ENCODE measurements around the gene UBE2R2. TPM values are rescaled to one million over a fixed set of nuclear protein-coding genes. Genes with fewer than 3 reads are reported as not detected.

Gene UBE2R2
- polyA plus RNA-seq, 4 donors = 58.5 to 74.0 (median 64.9) TPM

- no peak for DNase-seq (ENCODE audit: low read depth in 4 of 4, low spot score in 3 of 4)
Measured at GRCh38 chr9:33880211-33881089, 63.5 kb downstream of the UBE2R2 start.

- no peak for DNase-seq (ENCODE audit: low read depth in 4 of 4, low spot score in 3 of 4)
Measured at GRCh38 chr9:33881635-33882034, 64.7 kb downstream of the UBE2R2 start.

GRCh38 chr9:33884856-33885701, 68.1 kb downstream of the UBE2R2 start:
- DNase-seq (ENCODE audit: low read depth in 4 of 4, low spot score in 3 of 4) = peak; percentile 22 to 33 (median 22)

- DNase-seq (ENCODE audit: low read depth in 4 of 4, low spot score in 3 of 4) = no peak
Measured at GRCh38 chr9:33885948-33886347, 69.0 kb downstream of the UBE2R2 start.

GRCh38 chr9:33893861-33894260, 76.9 kb downstream of the UBE2R2 start:
- DNase-seq (ENCODE audit: low read depth in 4 of 4, low spot score in 3 of 4) = no peak

GRCh38 chr9:33894316-33894715, 77.4 kb downstream of the UBE2R2 start:
- no peak for DNase-seq (ENCODE audit: low read depth in 4 of 4, low spot score in 3 of 4)

- no peak for DNase-seq (ENCODE audit: low read depth in 4 of 4, low spot score in 3 of 4)
Measured at GRCh38 chr9:33903157-33903780, 86.3 kb downstream of the UBE2R2 start.

- DNase-seq (ENCODE audit: low read depth in 4 of 4, low spot score in 3 of 4) = no peak
Measured at GRCh38 chr9:33905137-33905536, 88.2 kb downstream of the UBE2R2 start.

GRCh38 chr9:33906769-33907168, 89.8 kb downstream of the UBE2R2 start:
- DNase-seq (ENCODE audit: low read depth in 4 of 4, low spot score in 3 of 4) = no peak

- DNase-seq (ENCODE audit: low read depth in 4 of 4, low spot score in 3 of 4) = no peak
Measured at GRCh38 chr9:33907347-33907746, 90.4 kb downstream of the UBE2R2 start.

- DNase-seq (ENCODE audit: low read depth in 4 of 4, low spot score in 3 of 4) = no peak
Measured at GRCh38 chr9:33908114-33908513, 91.2 kb downstream of the UBE2R2 start.

- no peak for DNase-seq (ENCODE audit: low read depth in 4 of 4, low spot score in 3 of 4)
Measured at GRCh38 chr9:33908749-33909148, 91.8 kb downstream of the UBE2R2 start.

- no peak for DNase-seq (ENCODE audit: low read depth in 4 of 4, low spot score in 3 of 4)
Measured at GRCh38 chr9:33913541-33913940, 96.6 kb downstream of the UBE2R2 start.

- no peak for DNase-seq (ENCODE audit: low read depth in 4 of 4, low spot score in 3 of 4)
Measured at GRCh38 chr9:33914887-33915628, 98.1 kb downstream of the UBE2R2 start.

- no peak for DNase-seq (ENCODE audit: low read depth in 4 of 4, low spot score in 3 of 4)
Measured at GRCh38 chr9:33917036-33917435, 100.1 kb downstream of the UBE2R2 start.

GRCh38 chr9:33919276-33919897, 102.4 kb downstream of the UBE2R2 start:
- no peak for DNase-seq (ENCODE audit: low read depth in 4 of 4, low spot score in 3 of 4)

GRCh38 chr9:33921967-33922895, 105.3 kb downstream of the UBE2R2 start:
- peak in 1 of 4 donors; percentile 8 for DNase-seq (ENCODE audit: low read depth in 4 of 4, low spot score in 3 of 4)

- DNase-seq (ENCODE audit: low read depth in 4 of 4, low spot score in 3 of 4) = no peak
Measured at GRCh38 chr9:33923079-33923478, 106.1 kb downstream of the UBE2R2 start.

Measured in left renal pelvis (tissue), 4 donors.